ENCODE data around the gene PHYHD1.
"Not testable (repeated sequence)": the region's sequence is repeated elsewhere in the genome, so short reads cannot be mapped to it uniquely, and the experiment has no call there.

PHYHD1 gene

GRCh38 chr9:128923493-128923883, 2.7 kb downstream of the PHYHD1 start:
- DNase-seq, result no peak

DNA sequence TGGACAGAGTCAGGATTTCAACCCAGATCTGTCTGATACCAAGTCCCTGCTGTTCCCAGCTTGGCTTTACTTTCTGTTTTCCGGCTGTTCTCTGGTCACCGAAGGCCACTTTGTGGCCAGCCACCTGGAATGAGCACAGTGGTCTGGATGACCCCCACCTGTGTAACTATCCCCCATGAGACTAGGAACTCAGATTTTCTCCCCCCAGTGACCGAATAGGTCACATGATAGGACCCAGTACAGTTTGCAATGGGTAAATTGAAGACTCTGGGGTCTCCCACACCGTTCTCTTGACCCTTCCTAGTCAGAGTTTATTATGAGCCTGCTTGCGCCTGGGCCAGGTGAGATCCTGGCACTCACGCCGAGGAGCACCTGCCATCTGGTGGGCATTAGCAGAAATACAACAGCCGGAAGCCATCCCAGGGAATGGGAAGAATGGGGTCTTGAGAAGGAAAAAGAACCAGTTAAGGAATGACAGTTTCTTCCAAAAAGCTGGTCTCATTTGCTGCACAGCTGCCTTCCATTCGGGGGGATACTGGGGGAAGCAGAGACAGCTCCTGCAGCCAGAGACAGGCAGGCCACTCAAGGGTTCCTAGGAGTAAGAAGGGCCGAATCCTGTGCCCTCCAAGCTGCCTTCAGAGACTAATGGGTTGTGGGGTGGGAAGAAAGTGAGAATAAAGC, 7.1 kb downstream of the PHYHD1 start:
- DNase-seq, result peak; percentile 44

- DNase-seq, result no peak
These were observed 7.8 kb downstream of the PHYHD1 start for GRCh38 chr9:128928624-128929023.

DNA sequence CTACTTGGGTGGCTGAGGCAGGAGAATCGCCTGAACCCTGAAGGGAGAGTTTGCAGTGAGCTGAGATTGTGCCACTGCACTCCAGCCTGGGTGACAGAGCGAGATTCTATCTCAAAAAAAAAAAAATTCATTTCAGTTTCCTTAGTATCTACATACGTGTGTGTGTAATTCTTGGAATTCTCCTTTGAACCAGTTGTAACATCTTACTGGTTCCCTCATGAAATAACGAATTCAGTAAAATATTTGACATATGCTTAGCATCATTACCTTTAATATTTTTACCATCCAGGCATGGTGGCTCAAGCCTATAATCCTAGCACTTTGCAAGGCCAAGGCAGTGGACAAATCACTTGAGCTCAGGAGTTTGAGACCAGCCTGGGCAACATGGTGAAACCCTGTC, 8.8 kb downstream of the PHYHD1 start:
- DNase-seq, result no peak

DNA sequence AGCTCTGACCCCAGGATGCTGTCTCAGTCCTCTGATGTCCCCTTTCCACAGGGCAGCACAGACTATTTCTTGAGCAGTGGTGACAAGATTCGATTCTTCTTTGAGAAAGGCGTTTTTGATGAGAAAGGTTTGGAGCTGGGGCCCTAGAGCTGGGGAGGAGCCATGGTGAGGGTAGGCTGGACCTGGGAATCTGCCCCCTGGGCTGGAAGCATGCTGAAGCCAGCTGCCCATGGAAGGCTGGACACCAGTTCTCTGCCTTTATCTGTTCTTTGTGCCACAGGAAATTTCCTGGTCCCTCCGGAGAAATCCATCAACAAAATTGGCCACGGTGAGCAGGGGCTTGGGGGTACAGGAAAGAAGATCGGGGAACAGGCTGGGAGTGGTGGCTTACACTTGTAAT, 12.9 kb downstream of the PHYHD1 start:
- no peak for DNase-seq

DNA sequence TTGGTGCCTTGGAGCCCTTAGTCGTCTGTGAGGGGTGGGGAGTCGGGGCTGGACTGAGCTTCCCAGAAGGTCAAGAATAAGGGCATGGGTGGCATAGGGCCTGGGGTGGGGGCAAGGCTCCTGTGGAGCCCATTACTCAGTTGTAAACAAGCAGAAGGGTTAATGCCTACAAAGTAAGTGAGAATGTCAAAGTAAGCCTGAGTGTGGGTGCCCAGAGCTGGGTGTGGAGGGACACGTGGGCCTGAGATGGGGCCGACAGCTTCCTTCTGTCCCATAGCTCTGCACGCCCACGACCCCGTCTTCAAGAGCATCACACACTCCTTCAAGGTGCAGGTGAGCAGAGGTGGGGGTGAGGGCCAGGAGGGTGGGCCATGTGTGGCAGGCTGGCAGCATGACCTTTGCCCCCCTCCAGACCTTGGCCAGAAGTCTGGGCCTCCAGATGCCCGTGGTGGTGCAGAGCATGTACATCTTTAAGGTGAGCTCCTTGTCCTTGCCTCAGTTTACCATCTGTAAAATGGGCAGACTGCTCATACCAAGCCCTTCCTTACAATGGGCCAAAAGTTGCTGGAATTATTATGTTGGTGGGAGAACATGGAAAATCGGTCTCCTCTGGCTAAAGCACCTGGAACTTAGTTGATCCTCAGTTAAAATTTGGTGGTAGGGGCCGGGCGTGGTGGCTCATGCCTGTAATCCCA, 15.5 kb downstream of the PHYHD1 start:
- no peak for DNase-seq

GRCh38 chr9:128937310-128938165, 16.8 kb downstream of the PHYHD1 start:
- DNase-seq, result no peak

- DNase-seq, result no peak
These were observed 19.6 kb downstream of the PHYHD1 start for GRCh38 chr9:128940271-128940921.

DNA sequence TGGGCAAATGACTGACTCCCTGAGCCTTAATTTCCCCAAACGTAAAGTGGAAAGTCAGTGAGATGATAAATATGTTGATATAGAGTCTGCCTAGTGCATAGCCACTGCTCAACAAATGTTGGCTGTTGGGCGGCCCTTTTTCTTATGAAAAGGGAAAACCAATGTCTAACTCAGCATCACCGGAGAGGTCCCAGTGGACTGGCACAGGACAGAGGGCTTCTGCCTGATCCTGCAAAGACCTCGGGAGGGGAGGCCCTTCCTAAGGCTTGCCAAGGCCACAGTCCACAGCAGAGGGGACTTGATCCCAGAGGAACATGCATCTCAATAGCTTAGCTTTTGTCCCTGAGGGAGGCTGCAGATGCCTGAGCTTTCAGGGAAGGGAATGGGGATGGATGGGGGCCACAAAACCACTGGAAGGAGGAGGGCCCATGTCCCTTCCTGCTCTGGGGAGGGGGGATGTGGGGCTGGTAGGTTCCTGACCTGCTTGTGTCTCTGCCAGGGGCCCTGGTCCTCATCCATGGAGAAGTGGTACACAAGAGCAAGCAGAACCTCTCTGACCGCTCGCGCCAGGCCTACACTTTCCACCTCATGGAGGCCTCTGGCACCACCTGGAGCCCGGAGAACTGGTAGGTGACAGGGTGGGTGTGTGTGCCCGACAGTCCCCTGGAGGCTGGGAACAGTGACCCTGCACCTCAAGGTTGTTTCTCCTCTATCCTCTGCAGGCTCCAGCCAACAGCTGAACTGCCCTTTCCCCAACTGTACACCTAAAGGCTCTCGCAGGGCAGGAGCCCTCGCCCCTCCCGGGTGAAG, 20.4 kb downstream of the PHYHD1 start:
- no peak for DNase-seq

GRCh38 chr9:128943832-128944620, 23.2 kb downstream of the PHYHD1 start:
- DNase-seq, result no peak

DNA sequence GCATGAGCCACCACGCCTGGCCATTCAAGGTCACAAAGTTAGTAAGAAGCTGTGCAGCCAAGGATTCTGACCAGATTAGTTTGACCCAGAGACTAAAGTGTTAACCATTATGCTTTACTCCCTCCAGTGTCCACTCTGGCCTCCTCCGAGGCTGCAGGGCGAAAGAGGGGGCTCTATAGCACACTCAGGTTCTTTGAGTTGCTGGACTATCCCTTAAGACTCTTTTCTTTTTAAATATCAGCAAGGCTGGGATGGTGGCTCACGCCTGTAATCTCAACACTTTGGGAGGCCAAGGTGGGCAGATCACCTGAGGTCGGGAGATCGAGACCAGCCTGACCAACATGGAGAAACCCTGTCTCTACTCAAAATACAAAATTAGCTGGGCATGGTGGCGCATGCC, 24.2 kb downstream of the PHYHD1 start:
- DNase-seq, result not testable (repeated sequence)

DNA sequence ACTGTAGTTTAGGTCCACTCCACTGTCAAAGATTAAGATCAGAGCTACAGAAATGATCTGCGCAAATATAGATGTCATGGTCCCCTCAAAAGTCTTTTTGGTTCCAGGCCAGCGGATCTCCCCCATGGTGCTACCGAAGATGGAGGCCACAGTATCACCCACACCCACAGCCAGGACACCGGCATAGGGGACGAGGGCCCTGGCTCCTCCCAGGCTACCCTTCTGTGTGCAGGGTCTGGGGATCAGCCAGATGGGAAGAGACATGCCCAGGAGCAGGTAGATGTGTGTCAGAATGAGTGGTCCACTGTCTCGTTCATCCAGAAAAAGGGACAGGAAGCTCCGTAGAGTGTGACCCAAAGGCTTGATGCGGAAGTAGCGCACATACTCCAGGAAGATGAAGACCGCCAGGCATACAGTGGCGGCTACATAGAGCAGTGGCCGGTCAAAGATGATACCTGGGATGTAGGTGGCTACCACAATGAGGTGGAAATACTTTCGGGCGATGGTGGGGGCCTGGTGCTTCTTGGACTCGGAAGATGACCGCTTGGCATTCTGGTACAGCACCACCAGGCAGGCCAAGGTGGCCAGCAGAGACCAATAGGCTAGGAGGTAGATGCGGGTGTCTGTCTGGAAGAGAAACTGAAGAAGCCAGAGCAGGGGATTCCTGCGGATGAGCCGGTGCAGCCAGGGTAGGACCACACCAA, 25.2 kb downstream of the PHYHD1 start:
- DNase-seq, result no peak

DNA sequence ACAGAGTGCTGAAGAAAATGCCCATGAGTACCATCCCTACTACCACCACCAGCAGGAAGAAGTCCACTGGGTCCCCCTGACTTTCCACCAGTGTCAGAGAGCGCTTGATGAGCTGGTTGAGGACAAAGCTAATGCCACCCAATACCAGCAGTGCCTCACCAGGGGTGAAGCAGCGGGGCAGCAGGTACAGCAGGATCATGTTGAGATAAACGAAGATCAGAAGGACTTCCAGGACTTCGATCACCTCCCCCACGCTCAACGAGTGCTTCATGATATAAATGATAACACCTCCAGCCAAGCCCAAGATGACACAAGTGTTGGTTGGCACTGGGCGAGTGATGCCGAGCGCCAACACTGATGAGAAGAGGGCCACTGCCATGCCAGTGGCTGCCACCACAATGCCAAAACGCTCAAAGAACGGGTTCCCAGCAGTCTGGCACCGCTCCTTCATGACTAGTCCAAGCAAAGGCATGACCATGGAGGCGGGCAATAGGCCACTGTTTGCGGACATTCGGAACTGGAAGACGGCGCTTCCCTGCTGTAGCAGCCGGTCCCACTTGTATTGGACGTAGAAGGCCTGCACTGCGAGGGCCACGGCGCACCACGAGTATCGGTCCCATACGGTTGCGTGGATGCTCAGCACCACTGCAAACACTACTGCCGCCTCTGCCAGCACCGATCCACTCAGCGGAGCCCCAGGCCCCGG, 25.9 kb downstream of the PHYHD1 start:
- DNase-seq, result peak; percentile 19

DNA sequence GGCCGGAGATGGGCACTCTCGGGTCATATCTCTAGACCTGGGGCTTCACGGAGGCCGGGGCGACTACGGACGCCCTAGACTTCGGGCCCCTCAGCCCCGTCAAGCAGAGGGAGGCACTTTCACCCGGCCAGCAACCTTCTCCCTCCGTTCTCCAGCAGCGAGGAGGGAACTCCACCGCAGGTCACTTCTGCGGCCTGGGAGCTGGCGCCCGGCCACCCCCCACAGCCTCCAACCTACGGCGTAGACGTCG, 26.4 kb downstream of the PHYHD1 start:
- DNase-seq, result no peak

- peak; percentile 90 for DNase-seq
These were observed 26.9 kb downstream of the PHYHD1 start, which contains the start of the genes DOLK and NUP188 for GRCh38 chr9:128947527-128948301. DOLK (minus strand) TSS chr9:128947603; CDS start chr9:128947303, 300 bp downstream. NUP188 (plus strand) TSS chr9:128947699; CDS start chr9:128947720, 21 bp downstream.

GRCh38 chr9:128961403-128961802, 40.6 kb downstream of the PHYHD1 start:
- DNase-seq, result not testable (repeated sequence)

GRCh38 chr9:128969491-128969890, 48.7 kb downstream of the PHYHD1 start:
- peak; percentile 74 for DNase-seq

GRCh38 chr9:128972956-128973355, 52.2 kb downstream of the PHYHD1 start:
- peak; percentile 74 for DNase-seq

- DNase-seq, result no peak
These were observed 58.3 kb downstream of the PHYHD1 start for GRCh38 chr9:128979111-128979510.
